ENCODE measurements around the gene MAGI3.

The MAGI3 gene

GRCh38 chr1:113659556-113659955, 269.2 kb downstream of the MAGI3 start:
- DNase-seq, result no peak

- no peak for DNase-seq
Measured at GRCh38 chr1:113660088-113660487, 269.8 kb downstream of the MAGI3 start.

- DNase-seq, result no peak
Measured at GRCh38 chr1:113662101-113662500, 271.8 kb downstream of the MAGI3 start.

- DNase-seq, result peak; percentile 66 to 87
Measured at GRCh38 chr1:113663165-113663951, 273.0 kb downstream of the MAGI3 start.

GRCh38 chr1:113665071-113665470, 274.8 kb downstream of the MAGI3 start:
- peak in 1 of 2 donors; percentile 53 for DNase-seq

GRCh38 chr1:113666126-113666525, 275.8 kb downstream of the MAGI3 start:
- no peak for DNase-seq

GRCh38 chr1:113669988-113670387, 279.7 kb downstream of the MAGI3 start:
- DNase-seq, result no peak

GRCh38 chr1:113670650-113671049, 280.3 kb downstream of the MAGI3 start:
- no peak for DNase-seq

GRCh38 chr1:113672491-113672890, 282.2 kb downstream of the MAGI3 start:
- no peak for DNase-seq

GRCh38 chr1:113674591-113674990, 284.3 kb downstream of the MAGI3 start:
- no peak for DNase-seq

GRCh38 chr1:113675302-113675701, 285.0 kb downstream of the MAGI3 start:
- DNase-seq, result no peak

- no peak for DNase-seq
Measured at GRCh38 chr1:113676524-113676923, 286.2 kb downstream of the MAGI3 start.

- DNase-seq, result peak in 1 of 2 donors; percentile 38
Measured at GRCh38 chr1:113677250-113678158, 287.2 kb downstream of the MAGI3 start.

GRCh38 chr1:113678159-113678469, 287.8 kb downstream of the MAGI3 start:
- DNase-seq, result no peak

GRCh38 chr1:113681596-113682337, 291.5 kb downstream of the MAGI3 start:
- DNase-seq, result peak in 1 of 2 donors; percentile 15

GRCh38 chr1:113683384-113684152, 293.3 kb downstream of the MAGI3 start:
- DNase-seq, result peak in 1 of 2 donors; percentile 42

- DNase-seq, result no peak
Measured at GRCh38 chr1:113684153-113684541, 293.8 kb downstream of the MAGI3 start.

- DNase-seq, result no peak
Measured at GRCh38 chr1:113686891-113687618, 296.7 kb downstream of the MAGI3 start.

GRCh38 chr1:113691184-113691583, 300.9 kb downstream of the MAGI3 start:
- no peak for DNase-seq

GRCh38 chr1:113692342-113692741, 302.0 kb downstream of the MAGI3 start:
- DNase-seq, result no peak

GRCh38 chr1:113692824-113693431, 302.6 kb downstream of the MAGI3 start:
- DNase-seq, result no peak
